SW 1271 (cell line): ENCODE measurements around the gene FECH.

Source experiments
- DNase-seq, 2 experiments: peaks; one replicate each; lab custom pipeline; 2025; lab: John Stamatoyannopoulos, UW

Gene FECH

GRCh38 chr18:57581301-57581934 lies 5.1 kb downstream of the FECH start:
- DNase-seq, result no peak

DNA sequence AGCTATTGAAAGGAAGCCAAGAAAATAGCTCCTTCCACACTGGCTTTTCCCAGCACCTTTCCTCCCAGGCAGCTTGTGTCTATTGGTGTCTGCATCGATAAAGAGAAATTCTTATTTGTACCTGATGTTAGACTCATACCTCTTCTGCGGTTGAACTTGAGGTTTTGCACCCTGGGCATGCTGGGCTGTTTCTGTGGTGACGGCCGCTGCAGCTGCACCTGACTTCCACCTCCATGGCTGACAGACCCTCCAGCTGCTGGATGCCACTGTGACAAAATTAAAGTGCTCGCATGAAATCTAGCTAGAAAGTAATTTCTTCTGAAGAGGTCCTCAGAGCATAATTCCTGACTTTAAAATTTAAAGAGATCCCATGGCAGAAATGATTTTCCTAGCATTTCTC lies 6.6 kb downstream of the FECH start:
- DNase-seq, result no peak

DNA sequence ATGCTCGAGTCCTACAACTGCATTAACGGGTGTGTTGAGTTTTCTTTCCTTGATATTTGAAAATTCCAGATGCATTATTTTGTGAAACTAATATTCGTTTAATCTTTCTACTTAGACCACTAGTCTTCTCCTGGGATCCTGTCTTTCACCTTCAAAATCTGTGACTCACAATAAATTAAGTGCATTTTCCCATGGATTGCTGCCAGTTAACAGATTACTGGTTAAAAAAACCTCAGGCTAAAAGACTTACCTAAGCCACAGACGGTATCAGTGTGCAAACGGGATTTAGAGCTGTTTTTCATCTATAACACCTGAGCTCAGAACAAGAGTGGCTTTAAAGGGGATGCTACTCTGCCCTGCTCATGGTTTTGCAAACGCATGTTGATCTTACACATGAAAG lies 10.2 kb downstream of the FECH start:
- DNase-seq, result no peak

DNA sequence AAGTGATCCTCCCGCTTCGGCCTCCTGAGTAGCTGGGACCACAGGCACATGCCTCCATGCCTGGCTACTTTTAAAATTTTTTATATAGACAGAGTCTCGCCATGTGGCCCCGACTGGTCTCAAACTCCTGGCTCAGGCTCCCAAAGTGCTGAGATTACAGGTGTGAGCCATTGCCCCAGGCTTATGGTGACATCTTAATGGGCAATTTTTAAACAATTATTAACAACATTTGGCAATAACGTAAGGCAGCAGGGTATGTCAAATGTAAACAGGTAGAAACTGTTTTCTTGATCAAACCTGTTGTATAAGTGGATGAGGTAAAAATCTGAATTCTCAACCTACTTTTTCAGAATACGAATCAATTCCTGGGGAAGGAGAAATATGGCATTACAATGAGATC lies 11.0 kb downstream of the FECH start:
- DNase-seq, result no peak

DNA sequence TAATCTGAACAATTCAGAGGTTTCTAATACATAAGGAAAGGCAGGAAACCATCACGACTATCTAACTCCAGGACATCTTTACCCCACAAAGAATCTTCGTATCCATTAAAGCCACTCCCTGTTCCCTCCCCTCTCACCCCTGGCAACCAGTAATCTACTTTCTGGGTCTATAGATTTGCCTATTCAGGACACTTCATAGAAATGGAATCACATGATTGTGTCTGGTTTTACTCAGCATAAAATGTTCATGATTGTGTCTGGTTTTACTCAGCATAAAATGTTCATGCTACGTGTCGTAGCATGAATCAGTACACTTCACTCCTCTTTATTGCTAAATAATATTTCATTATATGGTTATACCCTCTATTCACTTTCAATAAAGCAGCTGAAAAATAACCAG lies 11.6 kb downstream of the FECH start:
- no peak for DNase-seq

DNA sequence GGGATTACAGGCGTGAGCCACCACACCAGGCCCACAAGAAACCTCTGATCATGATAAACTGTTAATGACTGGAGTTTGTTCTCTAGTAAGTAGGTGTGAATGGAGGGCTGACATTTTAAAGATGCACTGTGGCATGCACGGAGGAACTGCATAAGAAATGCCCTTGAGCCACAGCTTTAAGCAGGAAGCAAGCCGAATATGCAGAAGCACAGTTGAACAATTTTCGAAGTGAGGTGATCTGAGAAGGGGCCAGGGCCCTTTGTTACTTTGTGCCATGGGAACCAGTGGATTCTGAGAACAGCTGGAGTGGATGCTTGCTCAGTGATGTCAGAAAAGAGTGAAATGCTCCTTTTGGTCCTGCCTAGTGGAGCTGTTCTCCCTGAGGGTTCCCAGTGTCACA lies 16.3 kb downstream of the FECH start:
- DNase-seq, result no peak

DNA sequence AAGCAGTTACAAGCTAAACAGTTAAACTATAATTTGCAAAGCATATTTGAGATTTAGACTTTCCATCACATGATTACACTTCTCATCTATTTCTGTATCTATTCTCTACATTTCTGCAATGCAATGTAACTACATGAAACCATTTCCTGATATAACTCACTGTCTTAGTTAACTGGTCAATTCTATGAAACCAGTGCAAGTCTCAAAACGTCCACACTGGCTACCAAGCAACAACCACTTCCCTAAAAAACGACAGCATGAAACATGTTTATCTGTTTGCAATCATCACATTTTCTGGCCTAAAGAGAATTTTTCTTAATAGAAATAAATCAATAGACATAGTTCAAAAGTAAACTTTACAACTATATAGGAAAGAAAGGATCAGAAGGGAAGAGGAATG lies 17.4 kb downstream of the FECH start:
- no peak for DNase-seq

- peak in 1 of 2 experiments; percentile 14 for DNase-seq
Observed at GRCh38 chr18:57561728-57562423, 24.6 kb downstream of the FECH start.

DNA sequence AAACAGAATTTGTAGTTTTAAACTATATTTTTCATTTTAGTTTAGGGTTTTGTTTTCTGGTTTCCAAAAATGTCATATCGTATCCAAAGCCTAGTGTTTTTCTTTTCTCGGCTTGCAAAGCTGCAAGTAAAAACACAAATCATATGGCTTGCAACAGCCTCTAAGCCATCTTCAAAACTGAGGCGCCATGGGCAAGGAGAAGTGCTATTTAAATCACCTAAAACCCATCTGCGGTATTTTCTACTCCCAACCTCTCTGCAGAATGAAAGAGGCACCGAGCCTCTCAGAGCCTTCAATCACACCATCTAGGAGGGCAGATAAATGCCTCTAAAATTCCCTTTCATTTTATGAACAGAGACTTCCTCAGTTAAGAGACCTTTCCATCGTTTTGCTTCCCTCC lies 25.2 kb downstream of the FECH start:
- DNase-seq, result no peak

- no peak for DNase-seq
Observed at GRCh38 chr18:57559314-57559713, 27.2 kb downstream of the FECH start.

DNA sequence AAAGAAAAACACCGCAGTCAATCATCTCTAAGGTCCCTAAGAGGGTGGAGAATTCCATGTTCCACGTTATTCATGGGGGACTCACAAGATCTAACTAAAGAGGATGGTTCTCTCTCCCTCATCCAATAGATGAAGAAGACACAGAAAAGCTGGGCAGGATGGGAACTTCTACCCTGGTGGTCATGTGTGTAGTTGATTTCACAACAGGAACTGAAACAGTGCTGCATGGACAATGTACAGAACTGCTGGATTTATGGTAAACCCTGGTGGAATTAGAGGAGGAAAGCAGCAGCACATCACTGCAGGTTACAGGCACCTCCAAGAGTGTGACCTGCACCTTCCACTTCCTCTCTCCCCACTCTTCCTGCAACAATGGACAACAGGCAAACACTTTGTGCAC lies 31.4 kb downstream of the FECH start:
- no peak for DNase-seq

- no peak for DNase-seq
Observed at GRCh38 chr18:57550510-57550909, 36.0 kb downstream of the FECH start.

DNA sequence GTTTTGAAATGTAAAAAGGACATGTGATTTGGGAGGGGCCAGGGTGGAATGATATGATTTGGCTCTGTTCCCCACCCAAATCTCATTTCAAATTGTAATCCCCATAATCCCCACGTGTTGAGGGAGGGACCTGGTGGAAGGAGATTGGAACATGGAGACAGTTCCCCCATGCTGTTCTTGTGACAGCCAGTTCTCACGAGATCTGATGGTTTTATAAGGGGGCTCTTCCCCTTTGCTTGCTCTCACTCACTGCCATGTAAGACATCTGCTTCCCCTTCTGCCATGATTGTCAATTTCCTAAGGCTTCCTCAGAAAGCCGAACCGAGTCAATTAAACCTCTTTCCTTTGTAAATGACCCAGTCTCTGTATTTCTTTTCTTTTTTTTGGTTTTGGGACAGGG lies 39.2 kb downstream of the FECH start:
- DNase-seq, result no peak

GRCh38 chr18:57544936-57545660 lies 41.4 kb downstream of the FECH start:
- no peak for DNase-seq

DNA sequence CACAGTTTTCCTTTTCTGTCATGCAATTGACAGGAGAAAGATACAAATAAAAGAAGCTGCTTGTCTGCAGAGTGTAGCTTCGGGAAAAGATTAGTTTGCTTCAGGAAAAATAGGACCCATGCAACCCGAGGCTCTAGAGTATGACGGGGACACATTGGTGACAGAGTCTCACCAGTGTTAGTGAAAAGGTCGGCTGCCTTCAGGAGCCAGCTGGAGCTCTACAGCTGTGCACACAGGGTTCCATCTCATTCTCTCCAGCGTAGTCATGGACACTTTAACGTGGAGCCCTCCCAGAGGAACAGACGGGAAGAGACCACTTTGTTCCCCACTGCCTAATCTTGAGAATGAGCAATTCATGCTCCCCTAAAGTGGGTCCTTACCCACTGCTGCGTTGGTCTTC lies 42.9 kb downstream of the FECH start:
- DNase-seq, result no peak

GRCh38 chr18:57542812-57543427 lies 43.6 kb downstream of the FECH start:
- DNase-seq, result no peak

GRCh38 chr18:57542126-57542525 lies 44.4 kb downstream of the FECH start:
- no peak for DNase-seq

GRCh38 chr18:57539702-57540101 lies 46.8 kb downstream of the FECH start:
- no peak for DNase-seq

DNA sequence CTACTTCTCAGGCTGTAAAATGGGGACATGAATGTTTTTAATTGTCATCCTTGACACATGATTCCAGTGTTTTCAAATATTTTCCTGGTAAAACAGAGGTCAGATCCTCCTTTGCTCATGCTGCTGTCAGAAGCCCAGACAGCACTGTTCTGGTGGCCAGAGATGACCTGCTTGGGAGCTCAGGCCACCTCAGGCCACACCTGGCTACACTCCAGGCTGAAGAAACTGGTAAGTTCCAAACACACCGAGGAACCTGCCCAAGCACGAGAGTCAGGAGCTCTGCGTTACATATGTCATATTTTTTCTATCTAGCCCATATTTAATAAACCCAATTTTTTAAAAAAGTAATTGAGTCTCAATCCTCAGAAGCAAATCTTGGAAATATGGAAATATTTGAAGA lies 47.9 kb downstream of the FECH start:
- no peak for DNase-seq

- no peak for DNase-seq
Observed at GRCh38 chr18:57534511-57534909, 52.0 kb downstream of the FECH start.

- DNase-seq, result no peak
Observed at GRCh38 chr18:57533868-57534510, 52.5 kb downstream of the FECH start.
